Measurements from ENCODE around the gene VCP.

DNA sequence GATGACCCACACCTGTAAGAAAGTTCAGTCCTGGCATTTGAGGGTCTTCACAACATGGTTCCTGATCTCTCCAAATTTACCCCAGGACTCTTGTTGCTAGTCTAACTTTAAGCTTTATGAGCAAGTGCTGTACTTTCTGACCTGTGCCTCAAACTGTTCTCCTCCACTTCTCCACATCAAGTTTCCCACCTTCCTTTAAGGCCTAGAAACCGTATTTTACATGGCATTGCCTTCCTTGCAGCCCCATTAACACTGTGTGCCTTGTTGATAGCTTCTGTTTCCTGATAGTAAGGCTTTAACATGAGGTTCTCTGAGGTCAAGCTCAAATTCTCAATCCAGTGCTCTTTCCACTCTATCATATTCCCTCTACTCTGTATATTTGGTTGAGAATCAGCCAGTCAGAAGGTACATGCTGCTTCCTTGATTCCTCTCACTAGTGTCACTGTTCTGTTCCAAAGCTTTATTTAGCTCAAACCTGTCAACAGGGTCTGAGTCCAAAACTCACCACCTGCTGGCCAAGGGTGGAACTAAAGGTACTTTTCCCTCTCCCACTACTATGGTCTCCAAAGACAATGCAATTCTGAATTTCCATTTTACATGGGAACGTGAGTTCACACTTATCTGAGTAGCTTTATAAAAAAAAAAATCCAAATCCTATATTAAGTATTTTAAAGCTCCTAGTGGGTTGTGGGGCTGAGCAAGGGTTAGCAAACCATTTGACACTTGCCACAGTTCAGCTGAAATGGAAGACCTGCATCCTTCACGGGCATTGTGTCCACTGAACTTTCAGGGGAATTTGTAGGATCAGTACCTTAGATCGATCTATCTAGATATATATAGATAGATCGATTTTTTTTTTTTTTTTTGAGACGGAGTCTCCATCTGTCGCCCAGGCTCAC lies 21.1 kb downstream of the VCP start:
- TF ChIP-seq, protein P1, sequence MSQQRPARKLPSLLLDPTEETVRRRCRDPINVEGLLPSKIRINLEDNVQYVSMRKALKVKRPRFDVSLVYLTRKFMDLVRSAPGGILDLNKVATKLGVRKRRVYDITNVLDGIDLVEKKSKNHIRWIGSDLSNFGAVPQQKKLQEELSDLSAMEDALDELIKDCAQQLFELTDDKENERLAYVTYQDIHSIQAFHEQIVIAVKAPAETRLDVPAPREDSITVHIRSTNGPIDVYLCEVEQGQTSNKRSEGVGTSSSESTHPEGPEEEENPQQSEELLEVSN (IDR thresholded peaks at IDR 0.05; ENCODE audit: borderline replicate concordance in 1 of 2, extremely low read depth in 1 of 2, insufficient read depth in 1 of 2, insufficient read length in 1 of 2, low read depth in 1 of 2, low read length in 1 of 2, poor library complexity in 1 of 2, severe bottlenecking in 1 of 2) = no peak
- TF ChIP-seq CEBPZ (IDR thresholded peaks at IDR 0.05; ENCODE audit: borderline replicate concordance, low read depth, low read length) = no peak
- no peak; the same call in 1 of the 2 replicates for TF ChIP-seq DPF2 (IDR thresholded peaks at IDR 0.05)

Measured in K562 (cell line).